Measurements from ENCODE around the gene PSME3IP1. TPM values are rescaled to one million over a fixed set of nuclear protein-coding genes. Genes with fewer than 3 reads are reported as not detected.
A peak's percentile ranks its signal among the peaks of the same experiment; 100 is the strongest.
"Not testable (repeated sequence)": the region's sequence is repeated elsewhere in the genome, so short reads cannot be mapped to it uniquely, and the experiment has no call there.

PSME3IP1 gene
- total RNA-seq, 3 donors from 2014 or later: 76.7 to 81.0 (median 80.1) TPM

DNA sequence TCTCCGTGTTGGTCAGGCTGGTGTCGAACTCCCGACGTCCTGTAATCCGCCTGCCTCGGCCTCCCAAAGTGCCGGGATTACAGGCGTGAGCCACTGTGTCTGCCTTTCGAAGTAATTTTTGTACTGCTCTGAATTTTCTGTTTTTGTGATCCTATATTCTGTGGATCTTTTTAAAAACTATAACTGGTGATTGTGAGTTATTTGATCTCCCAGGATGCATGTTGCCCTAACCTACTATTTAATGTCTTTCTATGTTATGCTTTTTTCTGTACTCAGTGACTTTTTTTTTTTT lies 2.8 kb upstream of the PSME3IP1 start:
- H3K9me3 Mint-ChIP-seq: no peaks in the 10 kb centered on the region
- peaks cover 2% of the 10 kb centered on the region for H3K36me3 Mint-ChIP-seq (ENCODE audit: insufficient read depth)
- H3K4me1 Mint-ChIP-seq (ENCODE audit: low read depth): peaks cover 51% of the 10 kb centered on the region
- no peak for ATAC-seq
- H3K4me3 Mint-ChIP-seq: peak overlapping the region; percentile 52
- DNase-seq: no peak
- H3K27me3 Mint-ChIP-seq (ENCODE audit: low read depth): no peaks in the 10 kb centered on the region

DNA sequence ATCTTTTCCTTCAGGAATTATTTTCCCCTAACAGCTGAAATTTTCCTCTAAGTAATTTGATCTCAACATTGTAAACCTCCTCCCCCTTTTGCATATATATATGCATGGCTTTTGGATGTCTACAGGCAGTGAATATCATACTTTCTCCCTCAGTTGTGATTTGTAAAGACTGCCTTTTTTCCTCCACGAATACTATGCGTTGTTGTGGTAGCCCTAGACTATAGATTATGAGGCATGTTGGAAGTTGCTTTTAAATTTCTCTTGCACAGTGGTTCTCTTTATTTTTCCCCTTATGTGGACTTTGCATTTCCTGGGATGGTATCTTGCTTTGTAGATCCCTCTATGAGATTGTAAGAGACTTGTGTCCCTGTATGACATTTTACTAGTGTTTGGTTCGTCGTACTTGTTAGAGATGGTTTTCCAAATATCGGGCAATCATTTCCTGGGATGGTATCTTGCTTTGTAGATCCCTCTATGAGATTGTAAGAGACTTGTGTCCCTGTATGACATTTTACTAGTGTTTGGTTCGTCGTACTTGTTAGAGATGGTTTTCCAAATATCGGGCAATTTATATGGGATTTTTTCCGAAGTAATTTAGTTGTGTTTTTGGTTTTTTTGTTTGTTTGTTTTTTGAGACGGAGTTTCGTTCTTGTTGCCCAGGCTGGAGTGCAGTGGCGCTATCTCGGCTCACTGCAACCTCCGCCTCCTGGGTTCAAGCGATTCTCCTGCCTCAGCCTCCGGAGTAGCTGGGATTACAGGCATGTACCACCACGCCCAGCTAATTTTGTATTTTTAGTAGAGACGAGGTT lies 2.3 kb upstream of the PSME3IP1 start:
- H3K4me1 Mint-ChIP-seq (ENCODE audit: low read depth): peaks cover 47% of the 10 kb centered on the region
- ATAC-seq; DNase-seq; H3K36me3 Mint-ChIP-seq (ENCODE audit: insufficient read depth); H3K9me3 Mint-ChIP-seq; H3K27me3 Mint-ChIP-seq (ENCODE audit: low read depth): not testable (repeated sequence)
- peak overlapping the region; percentile 98 for H3K4me3 Mint-ChIP-seq

DNA sequence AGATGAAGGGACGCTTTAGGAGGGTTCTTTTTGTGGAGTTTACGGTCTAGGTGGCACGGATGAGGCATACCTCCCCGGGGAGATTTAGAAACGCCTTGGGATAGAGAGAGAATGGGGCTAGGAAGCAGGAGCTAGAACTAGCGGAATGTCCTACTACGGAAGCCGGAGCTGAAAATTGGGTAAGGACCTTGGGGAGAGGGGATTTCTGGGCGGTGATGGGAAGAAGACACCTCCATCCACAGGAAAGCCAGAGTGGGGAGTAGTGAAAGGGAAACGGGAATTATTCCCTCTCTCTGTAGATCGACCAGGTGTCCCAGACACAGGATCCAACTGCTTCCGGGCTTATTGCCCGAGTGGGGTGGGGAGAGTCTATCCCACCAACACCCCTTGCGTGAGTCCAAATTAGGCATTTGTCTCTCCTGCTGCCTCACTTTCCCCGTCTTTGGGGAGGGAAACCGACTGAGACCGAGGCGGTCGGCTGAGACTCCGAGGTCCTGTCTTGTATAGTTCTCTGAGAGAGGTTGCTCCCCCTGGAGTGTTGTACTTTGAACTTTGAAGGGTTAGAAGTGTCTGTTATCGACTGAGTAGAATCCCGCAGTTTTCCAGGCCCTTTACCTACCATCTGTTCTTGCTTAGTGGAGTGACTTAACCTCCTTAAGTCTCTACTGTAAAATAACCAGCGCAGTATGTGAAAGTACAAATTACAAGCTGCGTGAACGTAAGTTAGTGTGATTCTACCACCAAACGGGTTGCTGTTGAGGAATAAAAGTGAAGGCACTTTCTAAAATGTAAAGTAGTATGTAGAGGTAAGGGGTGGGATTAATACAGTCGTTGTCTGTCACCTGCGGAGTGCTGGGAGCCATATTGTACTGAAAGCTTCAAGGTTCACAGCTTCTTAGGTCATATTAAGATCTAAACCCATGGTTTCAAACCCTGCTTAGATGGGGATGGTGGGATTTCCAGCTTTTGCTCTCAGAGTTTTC lies 1.3 kb upstream of the PSME3IP1 start:
- peaks cover 2% of the 10 kb centered on the region for H3K36me3 Mint-ChIP-seq (ENCODE audit: insufficient read depth)
- no peaks in the 10 kb centered on the region for H3K9me3 Mint-ChIP-seq
- peaks cover 47% of the 10 kb centered on the region for H3K4me1 Mint-ChIP-seq (ENCODE audit: low read depth)
- H3K27me3 Mint-ChIP-seq (ENCODE audit: low read depth): no peaks in the 10 kb centered on the region
- ATAC-seq (no peak), DNase-seq (peak; percentile 5)
- peak overlapping the region; percentile 98 for H3K4me3 Mint-ChIP-seq

DNA sequence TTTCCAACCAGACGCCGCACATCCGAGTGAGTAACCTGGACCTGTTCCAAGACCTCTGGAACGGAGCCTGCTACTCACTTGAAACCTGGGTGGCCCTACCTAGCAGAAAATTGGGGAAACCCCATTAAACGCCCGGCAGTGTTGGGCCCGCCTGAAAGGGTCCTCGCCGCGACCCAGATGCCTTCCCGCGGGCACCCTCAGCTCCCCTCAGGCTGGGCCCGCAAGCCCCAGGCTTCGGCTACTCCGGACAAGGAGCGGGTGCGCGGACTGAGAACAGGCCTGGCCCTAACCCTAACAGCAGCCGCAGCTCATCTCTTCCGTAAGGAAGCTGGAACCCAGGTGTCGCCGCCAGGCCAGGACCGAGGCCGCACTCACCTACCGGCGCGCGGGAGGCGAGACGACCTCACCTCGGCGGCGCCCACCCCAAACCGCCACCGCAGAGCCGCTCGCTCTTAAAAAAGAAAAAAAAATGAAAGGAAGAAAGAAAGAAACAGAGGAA lies 344 bp downstream of the PSME3IP1 start:
- no peak for DNase-seq
- Mint-ChIP-seq H3K9me3 (no peaks in the 10 kb centered on the region), H3K36me3 (ENCODE audit: insufficient read depth) (peaks cover 2% of the 10 kb centered on the region), H3K27me3 (ENCODE audit: low read depth) (no peaks in the 10 kb centered on the region), H3K4me3 (peak overlapping the region; percentile 98), H3K4me1 (ENCODE audit: low read depth) (peaks cover 41% of the 10 kb centered on the region)
- ATAC-seq: peak; percentile 14 to 17

DNA sequence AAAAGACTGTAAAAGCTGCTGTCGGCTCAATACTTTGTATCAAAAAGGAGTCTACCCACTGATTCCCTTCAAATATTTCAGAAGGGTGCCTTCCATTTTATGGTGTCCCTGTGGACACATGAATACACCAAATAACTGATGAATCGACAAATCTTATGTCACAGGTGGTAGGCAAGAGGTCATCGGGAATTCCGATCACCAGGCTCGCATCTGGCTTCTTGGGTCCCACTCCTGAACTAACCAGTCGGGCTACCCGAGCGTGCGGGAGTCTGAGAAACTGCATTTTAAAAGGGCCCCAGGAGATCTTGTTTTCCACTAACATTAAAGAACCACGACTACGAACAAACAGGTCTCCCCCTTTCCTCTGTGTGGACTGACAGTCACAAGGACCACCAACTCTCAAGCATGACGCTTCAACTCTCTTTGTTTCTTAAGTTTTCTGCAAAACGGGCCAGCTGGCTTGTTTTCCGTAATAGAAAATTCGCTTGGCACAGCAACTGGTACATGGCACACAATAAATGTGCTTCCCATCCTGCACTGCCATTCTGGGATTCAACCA lies 873 bp downstream of the PSME3IP1 start:
- no peak for DNase-seq
- Mint-ChIP-seq H3K4me3 (peak overlapping the region; percentile 98), H3K27me3 (ENCODE audit: low read depth) (no peaks in the 10 kb centered on the region), H3K36me3 (ENCODE audit: insufficient read depth) (peaks cover 2% of the 10 kb centered on the region), H3K4me1 (ENCODE audit: low read depth) (peaks cover 41% of the 10 kb centered on the region), H3K9me3 (no peaks in the 10 kb centered on the region)
- no peak for ATAC-seq

DNA sequence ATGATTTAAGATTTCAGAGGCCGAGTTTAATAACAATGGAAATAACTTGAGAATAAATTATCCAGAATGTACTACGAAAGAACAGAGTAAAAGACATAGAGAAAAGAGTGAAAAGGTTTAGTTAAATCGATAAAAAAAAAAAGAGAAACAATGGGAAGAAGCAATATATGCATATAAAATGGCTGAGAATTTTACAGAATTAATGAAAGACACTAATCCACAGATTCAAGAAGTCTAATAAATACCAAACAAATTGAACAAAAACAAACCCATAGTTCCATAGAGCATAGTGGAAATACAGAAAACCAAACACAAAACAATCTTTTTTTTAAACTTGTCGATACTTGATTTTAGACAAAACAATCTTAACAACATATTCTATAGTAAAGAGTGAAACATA lies 1.7 kb downstream of the PSME3IP1 start:
- Mint-ChIP-seq H3K4me1 (ENCODE audit: low read depth) (peaks cover 37% of the 10 kb centered on the region), H3K27me3 (ENCODE audit: low read depth) (no peaks in the 10 kb centered on the region), H3K36me3 (ENCODE audit: insufficient read depth) (no peaks in the 10 kb centered on the region), H3K9me3 (no peaks in the 10 kb centered on the region), H3K4me3 (peak overlapping the region; percentile 98)
- no peak for ATAC-seq
- DNase-seq: no peak

DNA sequence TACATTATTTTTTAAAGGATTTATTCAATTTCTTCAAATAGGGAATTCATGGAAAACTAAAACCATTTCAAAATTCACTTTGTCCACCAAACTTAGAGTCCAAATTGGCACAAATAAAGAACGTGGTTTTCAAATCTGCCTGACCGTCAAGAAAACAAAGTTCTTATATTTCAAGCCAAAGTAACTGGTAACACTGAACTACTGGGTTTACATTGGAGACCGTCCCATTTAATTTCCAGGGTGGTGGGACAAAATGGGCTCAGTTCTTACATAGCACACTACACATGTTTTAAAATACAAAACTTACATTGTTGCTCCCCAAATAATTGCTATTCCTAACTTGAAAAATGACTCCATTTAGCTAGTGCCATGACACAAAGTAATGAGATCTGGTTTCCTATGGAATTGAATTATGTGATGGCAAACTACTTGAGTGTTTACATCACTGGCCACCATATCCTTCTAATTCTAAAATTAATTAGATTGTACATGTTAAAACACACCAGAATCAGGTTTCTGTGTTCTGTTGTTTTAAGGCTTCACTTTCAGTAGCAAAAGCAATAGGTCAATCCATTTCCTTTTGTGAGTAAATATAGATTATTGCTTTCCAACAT lies 6.5 kb downstream of the PSME3IP1 start:
- H3K36me3 Mint-ChIP-seq (ENCODE audit: insufficient read depth): peaks cover 3% of the 10 kb centered on the region
- no peak for ATAC-seq

DNA sequence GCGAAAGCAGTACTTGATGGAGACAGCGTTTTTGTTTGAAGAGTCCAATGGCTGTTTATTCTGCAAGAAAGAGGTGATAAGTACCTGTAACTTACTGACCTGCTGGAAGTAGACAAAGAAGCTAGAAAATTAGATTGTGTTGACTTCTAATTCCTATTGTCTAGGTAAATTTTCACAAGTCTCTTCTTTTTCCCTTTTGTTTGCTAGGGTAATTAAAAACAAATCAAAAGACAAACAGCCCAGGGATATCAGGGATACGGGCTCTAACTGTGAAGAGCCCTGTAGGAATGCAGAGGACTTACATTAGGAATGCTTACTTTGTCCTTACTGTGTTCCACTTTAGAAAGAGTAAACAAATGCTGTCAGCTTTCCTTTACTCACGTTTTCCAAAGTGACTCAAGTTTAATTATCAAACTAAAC lies 7.0 kb downstream of the PSME3IP1 start:
- H3K4me3 Mint-ChIP-seq: no peak overlapping the region
- peaks cover 10% of the 10 kb centered on the region for H3K4me1 Mint-ChIP-seq (ENCODE audit: low read depth)
- no peaks in the 10 kb centered on the region for H3K9me3 Mint-ChIP-seq
- DNase-seq (no peak), ATAC-seq (no peak)
- peaks cover 3% of the 10 kb centered on the region for H3K36me3 Mint-ChIP-seq (ENCODE audit: insufficient read depth)
- H3K27me3 Mint-ChIP-seq (ENCODE audit: low read depth): no peaks in the 10 kb centered on the region

More for the DNA sequence above, 6.5 kb downstream of the PSME3IP1 start:
- Mint-ChIP-seq H3K4me1 (ENCODE audit: low read depth) (peaks cover 15% of the 10 kb centered on the region), H3K9me3 (no peaks in the 10 kb centered on the region), H3K4me3 (no peak overlapping the region), H3K27me3 (ENCODE audit: low read depth) (no peaks in the 10 kb centered on the region)
- no peak for DNase-seq

DNA sequence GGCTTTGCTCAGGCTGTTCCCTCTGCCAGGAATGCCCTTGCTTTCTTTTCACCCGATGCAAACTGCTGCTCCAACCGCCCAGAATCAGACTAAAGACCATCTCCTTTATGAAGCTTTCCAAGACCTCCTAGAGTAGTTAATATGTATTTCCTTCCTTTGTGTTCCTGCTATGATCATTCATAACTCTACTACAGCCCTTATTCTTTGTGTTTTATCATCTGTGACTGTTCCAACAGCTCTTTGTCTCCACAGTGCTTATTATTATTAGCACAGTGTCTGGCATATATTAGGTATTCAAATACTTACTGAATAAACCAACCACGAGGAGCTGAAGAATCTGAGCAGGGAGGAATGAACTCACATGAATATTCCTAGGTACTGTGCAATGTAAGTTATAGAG lies 7.6 kb downstream of the PSME3IP1 start:
- ATAC-seq (no peak), DNase-seq (no peak)
- Mint-ChIP-seq H3K9me3 (no peaks in the 10 kb centered on the region), H3K4me1 (ENCODE audit: low read depth) (peaks cover 8% of the 10 kb centered on the region), H3K36me3 (ENCODE audit: insufficient read depth) (peaks cover 6% of the 10 kb centered on the region), H3K4me3 (no peak overlapping the region), H3K27me3 (ENCODE audit: low read depth) (no peaks in the 10 kb centered on the region)

DNA sequence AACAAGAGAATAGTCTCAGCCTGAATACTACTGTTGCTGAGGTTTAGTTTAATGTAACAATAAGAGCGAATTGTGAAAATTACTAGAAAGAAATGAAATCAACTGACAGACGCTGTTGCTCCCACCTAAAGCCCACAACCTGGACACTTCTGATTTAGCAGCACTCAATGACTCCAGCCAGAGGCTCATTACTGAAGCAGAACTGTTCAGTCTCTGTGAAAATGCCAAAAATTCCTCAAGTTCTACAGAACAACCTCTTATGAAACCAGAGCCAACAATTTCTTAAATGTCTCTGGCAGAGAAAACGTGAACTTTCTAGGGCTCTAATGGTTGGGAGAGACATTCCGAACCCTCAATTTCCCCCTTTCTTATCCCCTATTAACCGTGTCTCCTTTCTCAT lies 9.9 kb downstream of the PSME3IP1 start:
- peaks cover 20% of the 10 kb centered on the region for H3K36me3 Mint-ChIP-seq (ENCODE audit: insufficient read depth)
- H3K4me1 Mint-ChIP-seq (ENCODE audit: low read depth): peaks cover 1% of the 10 kb centered on the region
- H3K27me3 Mint-ChIP-seq (ENCODE audit: low read depth): no peaks in the 10 kb centered on the region
- no peak overlapping the region for H3K4me3 Mint-ChIP-seq
- ATAC-seq (no peak), DNase-seq (no peak)
- no peaks in the 10 kb centered on the region for H3K9me3 Mint-ChIP-seq

DNA sequence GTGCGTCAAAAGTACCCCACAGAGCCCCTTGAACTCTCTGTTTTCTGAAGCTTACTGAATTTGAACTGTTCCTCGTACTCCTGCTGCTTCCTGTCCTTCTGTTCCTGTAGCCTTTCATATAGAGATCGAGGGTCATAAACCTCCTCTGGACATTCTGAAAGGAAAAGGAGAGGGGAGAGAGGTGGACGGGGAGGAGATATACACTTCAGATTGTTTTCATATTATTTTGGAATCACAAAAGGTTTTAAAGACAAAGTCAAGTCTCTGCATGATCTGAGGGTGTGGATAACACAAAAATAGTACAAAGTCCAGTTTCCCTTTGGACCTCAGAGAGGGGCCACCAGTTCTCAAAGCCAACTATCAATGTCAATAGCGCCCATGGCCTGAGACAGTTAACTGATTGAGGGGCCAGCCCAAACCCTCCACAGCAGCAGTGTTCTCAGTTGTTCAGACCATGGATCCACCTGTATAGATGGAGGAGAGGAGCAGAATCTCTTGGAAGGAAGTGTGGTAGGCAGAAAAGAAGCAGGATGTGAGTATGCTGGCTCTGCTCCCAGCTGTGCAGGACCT lies 13.0 kb downstream of the PSME3IP1 start:
- ATAC-seq (no peak), DNase-seq (no peak)
- H3K36me3 Mint-ChIP-seq (ENCODE audit: insufficient read depth): peaks cover 30% of the 10 kb centered on the region
- H3K4me3 Mint-ChIP-seq: no peak overlapping the region
- H3K9me3 Mint-ChIP-seq: no peaks in the 10 kb centered on the region
- H3K27me3 Mint-ChIP-seq (ENCODE audit: low read depth): no peaks in the 10 kb centered on the region
- peaks cover 5% of the 10 kb centered on the region for H3K4me1 Mint-ChIP-seq (ENCODE audit: low read depth)

DNA sequence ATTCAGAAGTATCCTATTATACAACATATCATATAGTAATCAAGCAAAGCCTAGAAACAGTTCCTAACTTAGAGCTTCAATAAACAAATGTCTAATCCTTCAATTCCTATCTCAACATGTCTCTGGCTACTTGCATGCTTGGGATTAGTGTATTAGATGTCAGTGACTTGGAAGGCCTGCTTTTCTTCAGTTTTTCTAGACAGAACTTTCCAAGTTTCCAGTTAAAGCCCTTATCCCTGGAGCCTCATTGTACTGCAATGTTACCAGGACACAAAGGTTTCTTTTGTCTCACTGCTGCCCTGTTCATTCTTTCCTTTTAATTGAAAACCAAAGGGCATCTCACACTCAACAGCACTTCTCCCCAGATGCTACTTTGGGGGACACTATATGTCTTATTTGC lies 16.5 kb downstream of the PSME3IP1 start:
- H3K4me1 Mint-ChIP-seq (ENCODE audit: low read depth): peaks cover 6% of the 10 kb centered on the region
- no peak overlapping the region for H3K4me3 Mint-ChIP-seq
- H3K9me3 Mint-ChIP-seq: no peaks in the 10 kb centered on the region
- DNase-seq: no peak
- peaks cover 39% of the 10 kb centered on the region for H3K36me3 Mint-ChIP-seq (ENCODE audit: insufficient read depth)
- no peak for ATAC-seq
- H3K27me3 Mint-ChIP-seq (ENCODE audit: low read depth): no peaks in the 10 kb centered on the region

DNA sequence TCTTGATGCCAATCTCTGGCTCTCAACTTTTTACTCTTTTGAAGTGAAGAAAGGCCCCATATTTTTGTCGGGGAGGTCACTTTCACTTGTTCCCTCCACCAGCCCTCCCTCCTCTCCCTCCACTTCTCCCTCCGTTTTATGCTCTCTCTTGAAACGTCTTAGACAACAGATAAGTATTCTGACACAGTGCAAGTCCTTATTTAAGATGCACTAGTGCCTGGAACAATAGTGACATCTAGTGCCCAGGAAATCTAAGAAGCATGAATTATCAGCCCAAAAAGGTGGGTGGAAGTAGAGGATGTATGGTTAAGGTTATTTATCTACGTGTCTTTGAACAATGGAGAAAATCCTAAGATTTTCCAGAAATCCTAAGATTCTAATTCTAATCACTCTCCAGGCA lies 17.9 kb downstream of the PSME3IP1 start:
- peaks cover 45% of the 10 kb centered on the region for H3K36me3 Mint-ChIP-seq (ENCODE audit: insufficient read depth)
- no peaks in the 10 kb centered on the region for H3K9me3 Mint-ChIP-seq
- H3K27me3 Mint-ChIP-seq (ENCODE audit: low read depth): no peaks in the 10 kb centered on the region
- no peak for DNase-seq
- peak; percentile 69 to 73 for ATAC-seq
- peaks cover 6% of the 10 kb centered on the region for H3K4me1 Mint-ChIP-seq (ENCODE audit: low read depth)
- no peak overlapping the region for H3K4me3 Mint-ChIP-seq

DNA sequence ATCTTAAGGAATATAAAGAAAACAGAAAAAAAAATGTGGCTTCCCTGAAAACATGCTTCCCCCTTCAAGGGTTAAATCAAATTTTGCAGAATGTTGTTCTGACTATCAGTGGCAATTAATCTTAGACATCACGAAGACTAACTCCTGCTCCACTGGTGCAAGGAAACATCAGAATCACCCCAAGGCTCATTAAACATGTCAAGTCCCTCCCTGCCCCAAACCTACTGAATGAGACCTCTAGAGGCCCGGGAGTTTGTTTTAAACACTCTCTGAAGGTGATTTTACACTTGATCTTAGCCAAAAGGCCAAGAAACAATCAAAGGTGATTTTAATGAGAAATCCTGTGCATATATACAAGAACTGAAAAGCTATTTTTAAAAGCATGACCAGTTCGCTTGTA lies 18.3 kb downstream of the PSME3IP1 start:
- ATAC-seq: no peak
- H3K36me3 Mint-ChIP-seq (ENCODE audit: insufficient read depth): peaks cover 45% of the 10 kb centered on the region
- no peak for DNase-seq

More for the DNA sequence above, 18.3 kb downstream of the PSME3IP1 start:
- Mint-ChIP-seq H3K27me3 (ENCODE audit: low read depth) (no peaks in the 10 kb centered on the region), H3K9me3 (no peaks in the 10 kb centered on the region), H3K4me3 (no peak overlapping the region), H3K4me1 (ENCODE audit: low read depth) (peaks cover 6% of the 10 kb centered on the region)

All from activated T-cell treated with anti-CD3 and anti-CD28 coated beads, Interleukin-2, amount 50 U/mL, for 4 hours (primary cell).